ENCODE data around the gene TMEFF1. TPM values are rescaled to one million over a fixed set of nuclear protein-coding genes. Genes with fewer than 3 reads are reported as not detected.

TMEFF1 gene
- total and polyA plus RNA-seq, 2 donors (not counting 1 experiment from before 2014, with no cell fraction given): 1.1 to 2.5 TPM

DNA sequence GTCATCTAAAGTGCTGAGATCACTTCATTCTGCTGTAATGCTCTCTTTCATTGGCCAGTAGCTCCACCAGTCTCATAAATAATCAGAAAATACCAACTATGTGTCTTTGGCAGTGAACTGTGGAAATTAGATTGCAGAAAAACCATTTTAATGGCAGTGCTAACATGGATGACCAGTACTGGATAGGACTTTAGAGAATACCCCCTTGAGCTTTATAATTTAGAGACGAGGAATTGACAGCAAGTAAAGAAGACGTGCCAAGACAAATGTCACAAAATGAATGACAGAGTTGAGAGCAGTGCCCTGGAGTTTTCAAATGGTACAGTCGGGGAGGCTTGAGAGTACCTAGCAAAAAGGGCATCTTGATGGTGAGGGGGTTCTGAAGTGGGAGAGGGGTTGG is 40.2 kb upstream of the TMEFF1 start:
- Histone ChIP-seq H3K27me3 (ENCODE audit: control insufficient read depth, insufficient read depth, low read length) (no peaks in the 10 kb centered on the region), H3K9ac (ENCODE audit: insufficient read depth, low read length) (no peak overlapping the region), H3K4me2 (ENCODE audit: extremely low read depth, insufficient read depth, low read length) (no peak overlapping the region), H4K20me1 (ENCODE audit: control insufficient read depth, extremely low read depth, insufficient read depth, low read length) (no peaks in the 10 kb centered on the region), H3K27ac (ENCODE audit: insufficient read depth, low read length) (no peak overlapping the region), H3K79me2 (ENCODE audit: control insufficient read depth, insufficient read depth, low read length) (peaks cover 92% of the 10 kb centered on the region), H3K9me3 (ENCODE audit: control insufficient read depth, insufficient read depth, low read depth, low read length) (no peaks in the 10 kb centered on the region), H3K4me1 (ENCODE audit: control insufficient read depth, extremely low read depth, insufficient read depth, low read length) (peaks cover 24% of the 10 kb centered on the region), H2AFZ (ENCODE audit: low read length) (no peak overlapping the region), H3K4me3 (replicated peaks in 1 of 4; ENCODE audit: control extremely low read depth in 1 of 4, insufficient read depth in 1 of 4, low read depth in 3 of 4, low read length in 4 of 4) (no peak overlapping the region), H3K36me3 (ENCODE audit: control insufficient read depth, insufficient read depth, low read length) (peaks cover 4% of the 10 kb centered on the region)
- no peak for TF ChIP-seq EZH2 (IDR thresholded peaks at IDR 0.05; ENCODE audit: low read length, missing control alignments)
- TF ChIP-seq, protein P1, sequence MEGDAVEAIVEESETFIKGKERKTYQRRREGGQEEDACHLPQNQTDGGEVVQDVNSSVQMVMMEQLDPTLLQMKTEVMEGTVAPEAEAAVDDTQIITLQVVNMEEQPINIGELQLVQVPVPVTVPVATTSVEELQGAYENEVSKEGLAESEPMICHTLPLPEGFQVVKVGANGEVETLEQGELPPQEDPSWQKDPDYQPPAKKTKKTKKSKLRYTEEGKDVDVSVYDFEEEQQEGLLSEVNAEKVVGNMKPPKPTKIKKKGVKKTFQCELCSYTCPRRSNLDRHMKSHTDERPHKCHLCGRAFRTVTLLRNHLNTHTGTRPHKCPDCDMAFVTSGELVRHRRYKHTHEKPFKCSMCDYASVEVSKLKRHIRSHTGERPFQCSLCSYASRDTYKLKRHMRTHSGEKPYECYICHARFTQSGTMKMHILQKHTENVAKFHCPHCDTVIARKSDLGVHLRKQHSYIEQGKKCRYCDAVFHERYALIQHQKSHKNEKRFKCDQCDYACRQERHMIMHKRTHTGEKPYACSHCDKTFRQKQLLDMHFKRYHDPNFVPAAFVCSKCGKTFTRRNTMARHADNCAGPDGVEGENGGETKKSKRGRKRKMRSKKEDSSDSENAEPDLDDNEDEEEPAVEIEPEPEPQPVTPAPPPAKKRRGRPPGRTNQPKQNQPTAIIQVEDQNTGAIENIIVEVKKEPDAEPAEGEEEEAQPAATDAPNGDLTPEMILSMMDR (conservative IDR thresholded peaks at IDR 0.05 in 1 of 2, IDR thresholded peaks at IDR 0.05 in 1 of 2; ENCODE audit: low read depth in 1 of 2, low read length in 2 of 2): no peak
- DNase-seq (ENCODE audit: low read depth in 2 of 2): no peak

DNA sequence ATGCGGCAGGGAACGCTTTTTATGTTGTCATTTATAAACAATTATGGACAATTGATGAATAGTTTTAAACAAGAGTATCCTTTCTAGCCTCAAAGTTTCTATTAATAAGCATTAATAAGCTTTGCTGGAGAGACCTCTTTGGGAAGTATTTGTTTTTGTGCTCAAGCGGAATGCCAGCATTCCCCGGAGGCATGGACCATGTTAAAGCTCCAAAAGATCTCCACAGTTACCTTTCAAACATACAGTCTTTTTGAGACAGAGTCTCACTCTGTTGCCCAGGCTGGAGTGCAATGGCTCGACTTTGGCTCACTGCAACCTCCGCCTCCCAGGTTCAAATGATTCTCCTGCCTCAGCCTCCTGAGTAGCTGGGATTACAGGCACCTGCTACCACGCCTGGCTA is 36.4 kb upstream of the TMEFF1 start:
- Histone ChIP-seq H3K27ac (ENCODE audit: insufficient read depth, low read length) (no peak overlapping the region), H3K9me3 (ENCODE audit: control insufficient read depth, insufficient read depth, low read depth, low read length) (no peaks in the 10 kb centered on the region), H3K9ac (ENCODE audit: insufficient read depth, low read length) (no peak overlapping the region), H3K36me3 (ENCODE audit: control insufficient read depth, insufficient read depth, low read length) (peaks cover 4% of the 10 kb centered on the region), H3K4me3 (replicated peaks in 1 of 4; ENCODE audit: control extremely low read depth in 1 of 4, insufficient read depth in 1 of 4, low read depth in 3 of 4, low read length in 4 of 4) (no peak overlapping the region), H3K27me3 (ENCODE audit: control insufficient read depth, insufficient read depth, low read length) (no peaks in the 10 kb centered on the region), H4K20me1 (ENCODE audit: control insufficient read depth, extremely low read depth, insufficient read depth, low read length) (peaks cover 2% of the 10 kb centered on the region), H3K4me2 (ENCODE audit: extremely low read depth, insufficient read depth, low read length) (no peak overlapping the region), H2AFZ (ENCODE audit: low read length) (no peak overlapping the region), H3K79me2 (ENCODE audit: control insufficient read depth, insufficient read depth, low read length) (peaks cover 95% of the 10 kb centered on the region), H3K4me1 (ENCODE audit: control insufficient read depth, extremely low read depth, insufficient read depth, low read length) (peaks cover 6% of the 10 kb centered on the region)
- no peak for DNase-seq (ENCODE audit: low read depth in 2 of 2)
- TF ChIP-seq, protein P1 (conservative IDR thresholded peaks at IDR 0.05 in 1 of 2, IDR thresholded peaks at IDR 0.05 in 1 of 2; ENCODE audit: low read depth in 1 of 2, low read length in 2 of 2): no peak
- no peak for TF ChIP-seq EZH2 (IDR thresholded peaks at IDR 0.05; ENCODE audit: low read length, missing control alignments)

DNA sequence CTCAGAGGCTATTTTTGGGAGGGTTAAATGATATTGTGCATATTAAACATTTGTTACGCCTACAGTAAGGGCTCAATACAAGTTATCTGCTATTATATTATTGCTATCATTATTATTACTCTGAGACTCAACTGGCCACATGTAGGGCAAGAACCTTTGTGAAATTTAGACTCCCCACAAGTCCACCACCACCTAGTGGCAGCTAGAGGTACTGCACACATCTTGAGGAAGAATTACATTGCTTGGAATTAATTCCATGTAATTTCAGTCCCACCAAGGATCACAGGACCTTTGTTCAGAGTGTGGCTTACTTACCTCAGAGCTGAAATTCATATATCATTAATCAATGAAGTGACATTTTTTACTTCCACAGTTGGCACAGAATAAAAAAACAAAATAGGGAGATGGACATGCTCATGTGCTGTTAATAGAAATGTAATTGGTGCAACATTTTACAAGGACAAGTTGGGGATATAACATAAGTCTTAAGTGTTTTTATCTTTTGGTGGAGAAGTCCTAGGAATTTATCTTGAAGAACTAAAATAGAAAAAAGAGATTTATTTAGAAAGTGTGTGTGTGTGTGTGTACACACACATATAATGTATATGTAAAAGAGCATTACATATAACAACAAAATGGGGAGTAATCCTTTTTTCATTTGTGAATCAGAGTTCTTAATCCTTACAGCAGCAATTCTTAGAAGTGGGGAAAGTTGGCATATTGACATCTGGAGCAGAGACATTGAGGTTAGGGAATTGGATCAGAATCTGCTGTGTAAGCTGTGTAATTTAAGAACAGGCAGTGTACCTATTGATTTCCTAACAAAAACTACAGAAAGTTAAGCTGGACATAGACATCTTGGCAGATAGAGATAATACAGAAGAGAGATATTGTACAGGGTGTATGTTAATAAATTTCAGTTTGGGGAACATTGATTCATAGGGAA is 34.8 kb upstream of the TMEFF1 start:
- H3K4me1 ChIP-seq (ENCODE audit: control insufficient read depth, extremely low read depth, insufficient read depth, low read length): peaks cover 2% of the 10 kb centered on the region
- DNase-seq (ENCODE audit: low read depth in 2 of 2): peak; percentile 67 to 84
- peaks cover 94% of the 10 kb centered on the region for H3K79me2 ChIP-seq (ENCODE audit: control insufficient read depth, insufficient read depth, low read length)

More for the DNA sequence above, 34.8 kb upstream of the TMEFF1 start:
- Histone ChIP-seq H3K4me2 (ENCODE audit: extremely low read depth, insufficient read depth, low read length) (no peak overlapping the region), H3K27me3 (ENCODE audit: control insufficient read depth, insufficient read depth, low read length) (no peaks in the 10 kb centered on the region), H3K9me3 (ENCODE audit: control insufficient read depth, insufficient read depth, low read depth, low read length) (no peaks in the 10 kb centered on the region), H3K4me3 (replicated peaks in 1 of 4; ENCODE audit: control extremely low read depth in 1 of 4, insufficient read depth in 1 of 4, low read depth in 3 of 4, low read length in 4 of 4) (no peak overlapping the region), H3K27ac (ENCODE audit: insufficient read depth, low read length) (no peak overlapping the region), H2AFZ (ENCODE audit: low read length) (no peak overlapping the region), H3K36me3 (ENCODE audit: control insufficient read depth, insufficient read depth, low read length) (peaks cover 7% of the 10 kb centered on the region), H3K9ac (ENCODE audit: insufficient read depth, low read length) (no peak overlapping the region), H4K20me1 (ENCODE audit: control insufficient read depth, extremely low read depth, insufficient read depth, low read length) (peaks cover 2% of the 10 kb centered on the region)
- TF ChIP-seq, protein P1 (conservative IDR thresholded peaks at IDR 0.05 in 1 of 2, IDR thresholded peaks at IDR 0.05 in 1 of 2; ENCODE audit: low read depth in 1 of 2, low read length in 2 of 2): peak; percentile 96 to 99
- TF ChIP-seq EZH2 (IDR thresholded peaks at IDR 0.05; ENCODE audit: low read length, missing control alignments): no peak
